Fibroblast of upper back skin (primary cell): ENCODE results near the gene RASIP1.
A peak's percentile ranks its signal among the peaks of the same experiment; 100 is the strongest.
"Not testable (repeated sequence)": the region's sequence is repeated elsewhere in the genome, so short reads cannot be mapped to it uniquely, and the experiment has no call there.

ENCODE experiments used
- DNase-seq: peaks from one replicate; pipeline ENCODE4 v3.0.0-alpha.2; 2013

RASIP1 gene

DNA sequence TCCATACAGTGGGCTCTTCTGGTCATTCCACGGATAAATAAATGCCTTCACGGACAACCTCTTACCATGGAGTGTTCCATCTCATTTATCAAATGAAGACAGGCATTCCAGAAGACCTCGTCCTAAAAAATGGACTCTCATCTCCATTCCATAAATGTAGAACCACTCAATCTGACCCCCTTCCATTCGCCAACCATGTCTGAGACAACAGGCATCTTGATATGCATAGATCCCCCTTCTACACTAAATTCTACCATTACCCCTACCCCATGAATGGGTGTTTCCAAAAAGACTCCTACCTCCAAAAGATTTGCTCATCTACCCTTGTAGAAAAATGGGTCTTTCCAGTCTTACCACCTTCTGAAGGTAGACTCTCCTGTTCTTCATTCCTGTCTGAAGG, 9.0 kb downstream of the RASIP1 start:
- no peak for DNase-seq

DNA sequence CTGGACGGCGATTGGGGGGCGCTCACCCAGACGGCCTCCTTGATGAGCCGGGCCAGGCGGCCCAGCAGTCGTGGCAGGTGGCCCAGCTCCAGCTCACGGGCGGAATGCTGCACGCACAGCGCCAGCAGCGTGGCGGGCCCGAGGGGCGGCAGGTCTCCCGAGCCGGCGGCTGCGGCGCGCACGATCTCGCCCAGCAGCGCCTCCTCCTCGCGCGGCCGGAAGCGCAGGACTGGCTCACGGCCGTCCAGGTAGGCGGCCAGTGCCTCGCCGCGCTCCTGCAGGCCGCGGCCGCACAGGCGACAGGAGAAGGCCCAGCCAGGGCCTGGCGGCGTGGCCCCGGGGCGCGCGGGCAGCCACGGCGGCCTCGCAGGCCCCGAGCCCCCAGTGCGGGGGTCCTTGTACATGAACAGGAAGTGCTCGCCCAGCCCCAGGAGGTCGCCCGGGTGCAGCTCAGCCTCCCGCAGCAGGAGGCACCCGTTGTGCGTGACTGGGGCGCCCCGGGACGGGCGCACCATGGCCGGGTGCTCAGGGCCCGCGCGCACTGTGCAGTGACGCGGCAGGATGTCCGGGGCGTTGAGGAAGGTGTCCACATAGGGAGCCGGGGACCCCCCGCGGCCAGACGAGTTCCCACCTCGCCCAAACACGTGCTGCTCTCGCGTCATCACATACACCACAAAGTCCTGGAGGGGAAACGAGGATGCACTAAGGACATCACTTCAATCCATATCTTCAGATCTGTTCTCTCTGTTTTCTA, 11.3 kb downstream of the RASIP1 start:
- no peak for DNase-seq

DNA sequence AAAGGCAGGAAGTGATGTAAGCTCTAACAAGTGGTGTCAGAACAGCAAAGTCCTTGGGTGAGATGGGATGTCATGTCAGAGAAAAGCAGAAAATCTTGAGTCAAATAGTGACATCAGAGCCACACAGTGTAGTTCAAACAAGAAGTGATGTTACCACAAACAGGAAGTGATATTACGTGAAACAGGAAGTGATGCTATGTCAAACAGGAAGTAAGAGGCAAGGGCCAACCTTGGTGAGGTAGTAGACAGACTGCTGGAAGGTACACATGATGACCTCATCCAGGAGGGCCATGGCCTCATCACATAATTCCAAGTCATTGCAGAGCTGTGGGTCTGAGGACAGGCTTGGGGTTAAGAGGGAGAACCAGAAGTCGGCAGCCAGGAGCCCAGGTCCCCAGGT, 13.9 kb downstream of the RASIP1 start:
- DNase-seq, result no peak

DNA sequence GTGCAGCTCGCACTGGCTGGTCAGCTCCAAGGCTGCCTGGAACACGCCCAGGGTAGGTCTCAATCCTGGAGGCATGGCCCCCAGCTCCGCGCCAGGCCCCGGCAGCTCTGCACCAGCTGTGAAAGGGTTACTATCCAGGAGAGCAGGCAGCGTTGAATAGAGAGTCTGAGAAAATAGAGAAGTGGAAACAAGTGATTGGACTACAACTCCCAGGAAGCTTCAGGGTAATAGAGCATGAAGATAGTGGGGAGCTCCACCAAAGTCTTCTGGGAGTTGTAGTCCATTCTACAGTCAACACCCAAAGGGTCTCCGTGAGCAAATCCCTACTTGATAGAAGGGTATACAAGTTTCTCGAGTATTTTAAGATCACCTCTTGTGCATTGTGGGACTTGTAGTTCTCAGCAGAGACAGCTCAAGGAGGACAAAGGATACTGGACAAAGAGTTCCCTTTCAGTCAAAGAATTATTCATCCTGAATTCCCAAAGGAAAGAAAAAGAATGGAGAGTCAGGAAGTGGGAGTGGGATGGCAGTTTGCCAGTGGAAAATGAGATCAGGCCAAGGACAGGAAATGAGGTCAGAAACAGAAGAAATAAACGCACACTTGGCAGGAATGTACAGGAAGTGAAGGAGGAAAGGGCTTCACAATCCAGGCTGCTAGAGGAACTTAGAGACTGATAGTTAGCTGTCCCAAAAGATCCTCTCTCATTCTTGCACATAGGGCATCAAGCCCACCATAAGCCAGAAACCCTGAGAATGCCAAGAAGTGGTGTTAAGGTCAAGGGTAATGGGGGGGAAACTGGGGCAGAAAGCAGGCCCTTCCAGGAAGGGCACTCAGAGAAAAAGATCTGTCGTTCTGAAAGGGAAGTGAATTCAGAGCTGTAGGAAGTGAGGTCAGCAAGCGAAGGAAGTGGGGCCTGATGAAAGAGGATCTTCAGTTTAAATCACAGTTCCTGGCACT, 15.3 kb downstream of the RASIP1 start:
- peak; percentile 95 for DNase-seq

DNA sequence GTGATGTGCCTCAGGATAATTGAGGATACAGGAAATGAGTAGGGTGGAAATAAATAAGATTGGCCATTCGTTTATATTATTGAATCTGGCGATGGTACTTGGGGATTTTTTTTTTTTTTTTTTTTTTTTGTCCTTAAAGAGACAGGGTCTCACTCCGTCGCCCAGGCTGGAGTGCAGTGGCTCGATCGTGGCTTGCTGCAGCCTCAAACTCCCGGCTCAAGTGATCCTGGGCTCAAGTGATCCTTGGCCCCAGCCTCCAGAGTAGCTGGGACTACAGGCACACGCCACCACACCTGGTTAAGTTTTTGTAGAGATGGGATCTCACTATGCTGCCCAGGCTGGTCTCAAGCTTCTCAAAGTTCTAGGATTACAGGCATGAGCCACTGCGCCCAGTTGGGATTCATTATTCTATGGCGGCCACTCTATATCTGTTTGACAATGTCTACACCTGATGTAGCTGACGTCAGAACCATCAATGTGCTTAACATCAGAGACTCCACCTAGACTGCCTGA, 18.2 kb downstream of the RASIP1 start:
- DNase-seq, result no peak

DNA sequence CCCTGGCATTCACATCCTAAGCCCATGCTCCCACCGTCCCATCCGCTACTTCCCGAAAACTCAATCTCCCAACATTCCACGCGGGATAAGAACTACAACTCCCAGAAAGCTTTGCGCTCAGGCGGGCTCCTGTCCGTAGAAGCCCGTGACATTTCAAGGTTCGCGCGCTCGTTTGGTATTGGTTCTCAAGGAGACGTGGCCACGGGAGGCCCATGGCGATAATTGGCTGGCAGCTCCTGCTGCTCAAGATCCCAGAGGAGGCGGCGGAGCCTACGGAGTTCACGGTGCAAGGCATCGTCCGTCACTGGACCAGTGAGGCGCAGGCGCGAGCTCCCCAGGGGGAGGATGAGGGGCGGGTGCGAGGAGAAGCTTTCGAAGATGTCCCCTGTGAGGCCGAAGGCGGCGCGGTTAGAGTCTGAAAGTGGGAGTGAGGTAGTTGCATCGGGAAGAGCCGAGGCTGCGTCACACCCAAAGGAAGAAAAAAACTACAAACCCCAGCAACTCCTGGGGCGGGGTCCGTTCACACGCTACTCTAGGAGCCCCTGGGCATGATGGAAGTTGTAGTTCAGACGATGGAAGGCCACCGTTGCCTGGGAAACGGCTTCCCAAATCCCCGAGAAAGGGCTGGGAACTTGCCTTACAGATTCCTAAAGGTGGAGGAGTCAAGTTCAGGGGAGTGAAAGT, 19.7 kb downstream of the RASIP1 start:
- peak; percentile 100 for DNase-seq

DNA sequence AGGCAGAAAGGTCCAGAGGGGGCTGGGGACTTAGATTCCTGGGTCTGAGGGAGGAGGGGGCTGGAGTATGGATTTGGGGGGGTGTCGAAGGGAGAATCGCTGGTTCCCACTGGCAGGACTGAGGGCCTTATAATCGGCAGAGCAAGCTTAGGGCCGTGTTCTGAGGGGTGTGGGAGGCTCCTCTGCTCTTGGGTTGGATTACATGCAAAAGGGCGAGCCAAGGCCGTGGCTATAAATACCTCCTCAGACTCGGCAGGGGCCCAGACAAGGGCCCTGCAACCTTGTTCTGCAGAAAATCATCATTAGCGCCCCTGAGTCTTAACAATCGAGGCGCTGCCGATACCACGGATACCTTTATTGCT, 20.2 kb downstream of the RASIP1 start:
- no peak for DNase-seq

DNA sequence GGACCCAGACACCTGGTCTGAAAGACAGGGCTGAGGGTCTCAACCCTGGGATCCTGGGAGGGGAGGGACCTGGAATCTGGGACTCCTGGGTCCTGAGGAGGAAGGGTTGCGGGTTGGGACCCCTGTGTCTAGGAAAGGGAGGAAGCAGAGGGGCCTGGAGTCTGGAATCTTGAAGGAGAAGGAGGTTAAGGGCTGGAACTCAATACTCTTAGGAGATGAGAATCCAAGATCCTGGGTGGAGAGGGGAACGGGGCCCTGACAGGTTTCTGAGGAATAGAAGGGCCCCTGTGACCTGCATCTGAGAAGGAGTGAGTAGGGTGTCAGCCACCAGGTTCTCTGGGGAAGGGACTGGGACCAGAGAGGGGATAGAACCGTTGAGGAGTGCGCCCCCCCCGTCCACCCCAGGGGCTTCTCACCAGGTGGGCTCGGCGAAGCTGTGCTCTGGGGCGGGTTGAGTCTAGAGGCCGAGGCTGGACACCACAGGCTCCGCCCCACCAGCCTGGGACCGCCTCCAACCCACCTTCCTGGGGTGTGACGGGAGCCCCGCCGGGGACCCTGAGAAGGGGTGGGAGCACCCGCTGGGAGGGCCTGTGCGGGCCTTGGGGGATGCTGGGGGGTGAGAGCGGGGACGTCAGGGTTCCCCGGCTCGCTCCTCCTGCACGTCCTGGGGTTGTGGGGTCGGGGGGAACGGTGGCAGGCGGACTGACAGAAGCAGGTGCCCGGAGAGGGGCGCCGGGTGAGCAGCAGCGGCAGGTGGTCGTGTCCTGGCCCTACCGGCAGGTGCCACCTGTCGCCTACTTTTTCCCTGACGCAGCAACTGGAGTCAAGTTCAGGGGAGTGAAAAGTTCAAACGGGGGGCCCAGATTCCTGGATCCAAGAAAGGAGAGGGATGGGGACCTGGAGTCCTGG, 20.9 kb downstream of the RASIP1 start, which contains the start of gene MAMSTR:
Gene MAMSTR, minus strand, starts transcription at position 463 of the 909 bp plus-strand sequence. CDS start 694 bp downstream, outside the sequence.
- no peak for DNase-seq

DNA sequence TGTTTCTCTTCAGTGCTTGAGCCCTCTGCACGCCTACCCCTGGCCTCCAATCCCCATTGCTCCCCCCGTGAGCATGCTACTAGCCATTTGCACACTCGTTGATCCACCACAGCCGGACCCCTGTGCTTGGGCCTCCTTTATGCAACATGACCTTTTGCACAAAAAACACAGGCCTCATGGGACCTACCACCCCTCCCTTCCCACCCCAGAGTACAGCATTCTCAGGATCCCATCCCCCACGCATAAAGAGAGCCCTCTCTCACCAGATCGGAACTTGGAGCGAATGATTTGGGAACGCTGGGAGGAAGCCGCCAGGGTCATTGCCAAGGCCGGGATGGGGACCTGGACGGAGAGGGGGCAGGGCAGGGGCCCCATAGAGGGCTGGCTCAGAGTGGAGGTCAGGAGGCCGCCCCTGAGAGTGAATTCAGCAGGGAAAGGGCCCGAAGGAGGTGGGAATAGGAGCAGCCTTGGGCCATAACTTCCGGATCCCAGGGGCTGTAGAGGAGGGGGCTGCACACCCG, 21.6 kb downstream of the RASIP1 start:
- DNase-seq, result no peak

DNA sequence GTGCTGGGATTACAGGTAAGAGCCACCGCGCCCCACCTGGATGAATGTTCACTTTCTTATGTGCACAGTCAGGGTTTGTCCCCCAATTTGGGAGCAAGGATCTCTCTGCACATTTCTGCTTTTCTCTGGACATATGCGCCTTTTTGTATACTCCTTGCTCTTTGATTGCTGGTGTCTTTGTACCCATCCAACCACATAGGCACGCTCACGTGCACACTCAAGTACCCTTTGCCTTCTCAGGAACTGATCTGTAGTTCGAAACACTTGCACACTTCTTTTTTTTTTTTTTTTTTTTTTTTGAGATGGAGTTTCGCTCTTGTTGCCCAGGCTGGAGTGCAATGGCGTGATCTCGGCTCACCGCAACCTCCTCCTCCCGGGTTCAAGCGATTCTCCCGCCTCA, 22.3 kb downstream of the RASIP1 start:
- not testable (repeated sequence) for DNase-seq

DNA sequence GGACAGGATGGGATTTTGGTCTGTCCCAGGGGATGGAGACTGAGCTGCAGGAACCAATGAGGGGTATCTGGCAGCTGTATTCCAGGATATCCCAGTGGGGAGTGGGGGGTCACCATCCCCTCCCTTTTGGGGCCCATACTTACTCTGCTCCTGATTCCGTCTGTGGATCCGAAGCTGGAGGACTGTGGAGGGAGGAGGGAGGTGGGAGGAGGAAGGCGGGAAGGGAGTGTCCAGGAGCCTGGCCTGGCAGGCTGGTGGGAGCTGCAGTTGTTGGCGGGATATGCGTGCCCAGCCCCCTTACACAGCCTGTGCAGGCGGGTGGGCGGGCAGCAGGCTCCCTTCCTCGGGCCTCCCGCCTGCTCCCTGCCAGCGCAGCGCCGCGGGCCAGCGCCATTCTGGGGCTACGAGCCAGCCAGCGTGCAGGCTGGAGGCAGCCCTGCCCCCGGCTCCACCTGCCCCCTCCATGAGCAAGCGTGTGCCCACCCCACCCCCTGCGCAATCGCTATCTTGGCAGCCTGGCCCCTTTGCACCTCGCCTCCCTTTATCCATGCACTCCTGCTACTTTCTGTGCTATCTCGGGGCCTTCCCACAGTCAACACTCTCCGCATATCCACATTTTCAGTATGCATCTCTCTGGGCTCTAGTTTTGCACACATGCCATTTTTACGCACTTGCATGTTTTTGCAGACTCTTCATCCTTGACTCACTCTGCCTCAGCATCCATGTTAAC, 23.7 kb downstream of the RASIP1 start:
- DNase-seq, result peak; percentile 58

DNA sequence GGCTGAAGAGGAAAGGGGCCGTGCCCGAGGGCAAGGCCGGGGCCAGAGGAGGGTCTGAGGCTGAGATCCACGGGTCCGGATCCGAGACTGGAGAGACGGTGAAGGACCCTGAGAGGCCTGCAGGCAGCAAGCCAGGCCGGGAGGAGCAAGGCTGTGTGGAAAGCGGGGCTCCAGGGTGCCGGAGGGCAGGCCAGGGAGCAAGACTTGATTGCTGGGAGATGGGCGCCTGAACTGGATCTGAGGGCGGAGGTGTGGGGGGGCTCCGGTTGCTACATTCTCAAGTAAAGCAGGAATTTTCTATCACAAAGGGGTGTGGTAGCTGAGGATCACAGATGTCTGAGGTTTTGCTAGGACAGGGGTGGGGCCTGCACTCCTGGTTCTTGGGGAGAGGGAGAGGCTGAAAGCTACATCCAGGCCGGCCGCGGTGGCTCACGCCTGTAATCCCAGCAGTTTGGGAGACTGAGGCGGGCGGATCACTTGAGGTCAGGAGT, 24.7 kb downstream of the RASIP1 start:
- peak; percentile 45 for DNase-seq

DNA sequence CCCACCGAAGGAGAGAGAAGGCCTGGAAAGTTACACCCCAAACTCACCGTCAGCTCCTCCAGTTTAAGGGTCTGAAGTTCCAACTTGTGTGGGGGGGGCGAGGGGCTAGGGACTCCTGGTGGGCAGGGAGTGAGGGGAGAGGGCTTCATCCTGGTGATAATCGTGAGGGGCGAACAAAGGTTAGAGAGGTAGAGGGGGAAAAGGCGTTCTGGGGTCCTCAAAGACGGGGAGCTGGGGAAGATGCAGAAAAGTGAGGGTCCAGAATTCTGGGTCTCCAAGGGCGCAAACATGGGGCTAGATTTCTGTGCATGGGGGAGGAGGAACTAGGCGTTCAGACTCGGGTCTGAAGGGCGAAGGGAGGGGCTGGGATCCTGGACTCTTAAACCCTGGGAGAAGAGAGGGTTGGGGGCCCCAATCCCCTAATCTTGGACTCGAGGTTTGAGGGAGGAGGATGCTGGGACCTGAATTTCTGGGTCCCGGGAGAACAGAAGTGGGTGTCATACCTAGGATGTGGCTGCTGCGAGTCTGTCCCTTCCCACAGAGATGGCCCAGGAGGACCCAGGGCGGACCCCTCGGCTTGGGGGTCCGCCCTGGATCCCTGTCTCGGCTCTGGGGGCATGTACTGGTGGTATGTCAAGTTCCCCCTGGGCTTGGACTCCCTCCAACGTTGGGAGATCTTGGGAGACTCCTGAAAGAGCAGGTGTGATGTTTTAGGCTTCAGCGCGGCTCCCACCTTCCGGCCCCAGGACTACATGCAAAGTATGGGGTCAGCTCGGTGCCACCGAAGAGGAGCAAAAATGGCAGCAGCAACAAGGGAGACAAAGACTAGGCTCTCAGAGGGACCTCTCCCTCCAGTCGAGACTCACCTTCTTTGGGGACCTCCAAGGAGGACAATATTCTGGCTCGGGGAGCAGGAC, 25.4 kb downstream of the RASIP1 start:
- no peak for DNase-seq

DNA sequence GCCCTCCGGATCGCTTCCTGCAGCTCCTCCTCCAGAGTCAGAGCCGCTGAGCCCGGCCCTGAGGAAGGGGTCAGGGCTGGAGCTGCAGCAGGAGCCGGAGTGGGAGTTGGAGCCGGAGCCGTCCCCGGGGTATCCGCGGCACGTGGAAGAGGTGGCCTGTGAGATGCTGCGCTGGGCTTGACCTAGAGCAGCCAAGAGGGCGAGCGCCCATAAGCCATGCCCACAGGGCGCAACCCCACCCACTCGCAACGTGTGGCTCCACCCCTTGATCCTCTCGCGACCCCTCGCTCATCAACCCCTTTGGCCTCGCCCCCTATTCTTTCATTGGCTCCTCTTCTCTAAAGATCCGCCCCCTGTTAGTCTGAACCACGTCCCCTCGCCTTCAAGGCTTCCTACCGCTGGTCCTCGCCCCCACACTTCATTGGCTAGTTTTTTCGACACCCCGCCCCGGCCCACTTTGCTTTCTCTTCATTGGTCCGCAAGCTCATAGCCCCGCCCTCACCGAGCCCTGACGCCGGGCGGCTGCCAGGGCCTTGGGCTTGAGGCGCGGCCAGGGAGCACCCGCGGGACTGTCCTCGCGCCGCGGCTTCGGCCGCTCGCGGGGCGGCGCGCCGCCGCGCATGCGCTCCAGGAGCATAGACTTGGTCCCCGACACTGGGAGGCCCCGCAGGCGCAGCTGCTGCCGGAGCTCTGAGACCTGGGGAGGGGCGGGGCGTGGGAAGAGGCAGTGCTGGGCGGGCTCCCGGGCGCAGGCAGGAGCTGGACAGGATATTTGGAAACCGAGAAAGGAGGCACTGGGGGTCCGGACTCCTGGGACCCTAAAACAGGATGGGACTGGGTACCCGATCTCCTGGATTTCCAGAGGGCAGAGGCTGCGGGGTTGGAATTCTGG, 26.3 kb downstream of the RASIP1 start:
- DNase-seq, result peak; percentile 100

DNA sequence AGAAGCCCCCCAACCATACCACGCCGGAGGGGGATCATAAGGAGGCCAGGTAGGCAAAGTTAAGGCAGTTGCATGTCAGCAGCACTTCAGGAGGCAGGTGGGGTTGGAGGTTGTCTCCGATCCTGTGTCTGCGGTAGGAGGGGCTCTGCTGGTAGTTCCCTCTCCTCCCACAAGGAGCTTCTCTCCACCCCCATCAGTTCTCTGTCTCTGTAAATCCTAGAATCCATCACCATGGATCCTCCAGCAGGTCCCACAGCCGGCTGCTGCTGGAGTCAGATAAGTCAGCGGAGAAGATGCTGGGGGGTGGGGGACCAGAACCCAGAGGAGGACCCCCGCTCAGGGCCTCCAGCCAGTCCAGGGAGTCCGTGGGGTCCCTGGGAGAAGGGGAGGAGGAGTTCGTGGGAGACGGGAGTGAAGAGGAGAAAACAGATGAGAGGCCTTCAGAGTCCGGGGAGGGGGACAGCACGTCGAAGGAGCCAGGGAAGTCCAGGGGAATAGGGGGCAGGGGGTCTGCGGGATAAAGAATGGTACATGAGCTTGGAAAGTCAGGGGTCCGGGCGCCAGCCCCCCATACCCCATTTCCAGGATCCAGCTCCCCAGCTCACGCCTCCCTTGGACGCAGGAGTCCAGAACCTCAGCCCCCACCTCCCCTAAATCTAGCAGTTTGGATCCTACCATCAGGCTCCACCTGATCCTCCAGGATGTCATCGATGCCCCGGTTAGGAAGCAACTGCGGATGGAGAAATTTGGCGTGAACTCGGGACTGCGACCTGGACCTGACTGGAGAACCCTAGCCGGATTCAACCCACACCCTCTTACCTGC, 27.2 kb downstream of the RASIP1 start:
- DNase-seq, result no peak

DNA sequence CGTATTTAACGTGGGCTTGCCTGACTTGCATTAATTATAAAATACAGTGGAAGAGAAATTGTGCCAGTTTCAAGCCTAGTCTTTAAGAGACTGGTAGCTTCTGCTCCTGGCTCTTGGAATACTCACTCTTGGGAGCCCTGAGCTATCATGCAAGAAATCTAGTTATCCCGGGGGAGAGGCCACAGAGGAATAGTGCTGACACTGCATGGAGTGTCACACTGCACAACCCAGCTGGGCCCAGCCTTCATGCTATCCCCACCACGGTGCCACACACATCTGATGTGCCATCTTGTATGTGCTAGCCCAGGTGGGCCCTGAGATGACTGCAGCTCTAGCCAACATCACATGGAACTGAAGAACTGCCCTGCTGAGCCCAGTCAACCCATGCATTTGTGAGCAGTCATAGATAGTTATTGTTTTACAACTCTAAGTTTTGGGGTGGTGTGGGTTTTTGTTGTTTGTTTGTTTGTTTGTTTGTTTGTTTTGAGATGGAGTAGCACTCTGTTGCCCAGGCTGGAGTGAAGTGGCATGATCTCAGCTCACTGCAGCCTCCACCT, 29.2 kb downstream of the RASIP1 start:
- DNase-seq, result no peak

DNA sequence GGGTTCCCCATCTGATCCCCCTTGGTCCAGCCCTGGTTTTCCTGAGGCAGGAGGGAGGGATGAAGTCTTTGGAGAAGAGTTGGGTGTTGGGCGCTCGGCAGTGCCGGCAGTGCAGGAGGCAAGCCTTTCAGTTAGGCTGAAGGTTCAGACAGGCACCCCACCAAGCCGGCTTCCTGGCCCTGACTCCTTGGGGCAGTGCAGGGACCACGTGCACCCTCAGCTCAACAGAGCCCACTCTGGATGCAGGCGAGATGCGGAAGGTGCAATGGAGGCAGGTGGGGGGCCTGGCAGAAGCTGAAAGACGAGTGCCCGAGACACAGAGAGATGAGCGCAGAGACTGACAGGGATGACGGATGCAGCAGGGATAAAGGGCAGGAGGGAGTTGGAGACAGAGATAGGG, 31.9 kb downstream of the RASIP1 start:
- DNase-seq, result no peak
